Kidney (tissue), 14 donors: ENCODE data around the gene ITGA8. TPM values are rescaled to one million over a fixed set of nuclear protein-coding genes. Genes with fewer than 3 reads are reported as not detected.

ENCODE experiments used
- DNase-seq, 5 donors: peaks; one replicate each; pipeline ENCODE4 v3.0.0-alpha.2; 2013 to 2020
- FAIRE-seq: peaks from 2 replicates; lab custom pipeline; 2012; peaks lifted over from hg19 to GRCh38; lab: Jason Lieb, UNC
- H3K27ac ChIP-seq, 2 donors: one replicate each; pipeline ENCODE4 v1.7.0; 2013; ENCODE audit warnings: low read depth in 2 of 2, low read length in 2 of 2, inconsistent platforms in 1 of 2
- H3K27me3 ChIP-seq: one replicate; pipeline ENCODE4 v1.7.1; 2013; ENCODE audit warnings: low read length, inconsistent platforms; ENCODE audit not compliant: control insufficient read depth, insufficient read depth
- H3K36me3 ChIP-seq, 3 donors: one replicate each; pipeline versions ENCODE4 v1.7.0 to v1.7.1; 2013; ENCODE audit warnings: low read length in 3 of 3, control low read depth in 1 of 3, inconsistent platforms in 1 of 3; ENCODE audit not compliant: insufficient read depth in 3 of 3, control insufficient read depth in 2 of 3
- H3K4me1 ChIP-seq, 3 donors: one replicate each; pipeline versions ENCODE4 v1.7.0 to v1.7.1; 2013; ENCODE audit warnings: low read length in 3 of 3, inconsistent platforms in 1 of 3, low read depth in 1 of 3; ENCODE audit not compliant: control insufficient read depth in 2 of 3, insufficient read depth in 2 of 3
- H3K4me3 ChIP-seq, 3 donors: one replicate each; pipeline versions ENCODE4 v1.7.0 to v1.8.1; 2013; ENCODE audit warnings: low read length in 3 of 3, control low read depth in 1 of 3, inconsistent platforms in 1 of 3
- H3K9ac ChIP-seq, 3 donors: one replicate each; pipeline versions ENCODE4 v1.7.0 to v1.7.1; 2013; ENCODE audit warnings: low read length in 3 of 3, control low read depth in 1 of 3, inconsistent platforms in 1 of 3
- H3K9me3 ChIP-seq, 3 donors: one replicate each; pipeline versions ENCODE4 v1.7.0 to v1.7.1; 2013; ENCODE audit warnings: low read length in 3 of 3, control low read depth in 1 of 3, inconsistent platforms in 1 of 3; ENCODE audit not compliant: control insufficient read depth in 2 of 3, insufficient read depth in 1 of 3
- intact Hi-C: fragments of 100-400 bp; cut with DNase I; formaldehyde crosslinking; loops from one replicate; pipeline ENCODE4 v1.11.1; 2022
- polyA plus RNA-seq: library from polyadenylated mRNA; stranded (reverse); fragments of 350-450 nt; fragmentation: Illumina TruSeq; extraction: RNeasy Lipid Tissue Mini Kit (QIAGEN cat#74804); gene quantifications from one replicate; pipeline ENCODE4 v1.2.3, GENCODE V29; 2014; ENCODE audit warnings: low read depth, low replicate concordance; ENCODE audit not compliant: insufficient read depth
- total RNA-seq: library from RNA; stranded (reverse); fragmentation: NEBNext Ultra II Directional; extraction: Animal tissue kit (Norgen Biotek cat#: 25700); gene quantifications from one replicate; pipeline ENCODE4 v1.2.1, GENCODE V29; 2021
- TF ChIP-seq, protein P1 (sequence below): IDR thresholded peaks from 3 replicates; pipeline ENCODE4 v1.5.1; 2012; ENCODE audit warnings: mild to moderate bottlenecking, moderate library complexity, borderline replicate concordance; ENCODE audit not compliant: insufficient read depth; ENCODE audit errors: extremely low read depth
- donor health status: control.
- donor health status: control.
- donor health status: control.
- donor health status: control.
- donor health status: control.
- donor health status: DM: yes; HTN: yes; CAD: no.
- donor health status: Normal renal cell carcinoma (clear cell type).

ITGA8 gene
- total and polyA plus RNA-seq, 2 donors from 2014 or later = 10.8 to 22.1 TPM

DNA sequence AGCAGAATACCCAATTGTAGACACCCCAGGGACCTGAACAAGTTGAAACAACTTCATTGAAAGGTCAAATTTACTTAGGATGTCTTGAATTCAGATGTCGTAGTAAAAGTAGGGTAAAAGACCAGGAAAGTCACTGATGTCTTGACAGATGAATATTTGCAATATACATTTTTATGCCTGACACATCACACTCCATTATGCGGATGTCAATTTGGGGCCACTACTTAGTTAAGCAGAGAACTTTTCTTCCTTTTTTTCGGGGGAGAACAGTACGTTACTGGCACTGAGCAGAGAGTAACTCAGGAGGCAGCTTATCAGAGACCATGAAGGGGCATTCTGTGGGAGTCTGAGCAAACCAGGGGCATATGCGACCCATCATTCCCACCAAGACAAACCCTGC lies 4.9 kb downstream of the ITGA8 start:
- H3K4me3 ChIP-seq = no peak overlapping the region
- FAIRE-seq (no peak), DNase-seq (no peak)
- no peak overlapping the region for H3K9ac ChIP-seq
- H3K36me3 ChIP-seq = no peaks in the 10 kb centered on the region
- no peak overlapping the region for H3K27ac ChIP-seq
- intact Hi-C loops = no loop called here
- TF ChIP-seq, protein P1, sequence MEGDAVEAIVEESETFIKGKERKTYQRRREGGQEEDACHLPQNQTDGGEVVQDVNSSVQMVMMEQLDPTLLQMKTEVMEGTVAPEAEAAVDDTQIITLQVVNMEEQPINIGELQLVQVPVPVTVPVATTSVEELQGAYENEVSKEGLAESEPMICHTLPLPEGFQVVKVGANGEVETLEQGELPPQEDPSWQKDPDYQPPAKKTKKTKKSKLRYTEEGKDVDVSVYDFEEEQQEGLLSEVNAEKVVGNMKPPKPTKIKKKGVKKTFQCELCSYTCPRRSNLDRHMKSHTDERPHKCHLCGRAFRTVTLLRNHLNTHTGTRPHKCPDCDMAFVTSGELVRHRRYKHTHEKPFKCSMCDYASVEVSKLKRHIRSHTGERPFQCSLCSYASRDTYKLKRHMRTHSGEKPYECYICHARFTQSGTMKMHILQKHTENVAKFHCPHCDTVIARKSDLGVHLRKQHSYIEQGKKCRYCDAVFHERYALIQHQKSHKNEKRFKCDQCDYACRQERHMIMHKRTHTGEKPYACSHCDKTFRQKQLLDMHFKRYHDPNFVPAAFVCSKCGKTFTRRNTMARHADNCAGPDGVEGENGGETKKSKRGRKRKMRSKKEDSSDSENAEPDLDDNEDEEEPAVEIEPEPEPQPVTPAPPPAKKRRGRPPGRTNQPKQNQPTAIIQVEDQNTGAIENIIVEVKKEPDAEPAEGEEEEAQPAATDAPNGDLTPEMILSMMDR = no peak
- H3K4me1 ChIP-seq = peaks cover 0 to 2% (median 0%) of the 10 kb centered on the region in 3 donors
- no peaks in the 10 kb centered on the region for H3K9me3 ChIP-seq
- no peaks in the 10 kb centered on the region for H3K27me3 ChIP-seq

DNA sequence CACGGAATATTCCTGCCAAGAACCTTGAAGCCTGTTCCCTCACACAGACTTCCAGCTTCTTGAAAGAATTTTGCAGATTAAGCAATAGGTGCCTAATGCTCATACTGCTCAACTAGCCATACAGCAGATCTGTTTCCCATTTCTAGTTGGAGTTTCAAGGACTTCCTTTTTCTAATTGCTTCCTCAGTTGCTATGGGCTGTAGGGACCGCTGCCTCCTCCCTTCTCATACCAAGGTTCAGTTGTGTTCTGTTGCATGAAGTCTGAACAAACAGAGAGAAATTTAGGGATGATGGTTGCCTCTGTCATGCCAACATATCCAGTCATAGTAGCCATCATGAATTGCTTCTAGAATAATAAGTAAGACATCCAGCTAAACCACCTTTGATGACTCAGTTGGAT lies 6.8 kb downstream of the ITGA8 start:
- FAIRE-seq (no peak), DNase-seq (no peak)
- Histone ChIP-seq H3K9ac (no peak overlapping the region), H3K9me3 (no peaks in the 10 kb centered on the region), H3K4me3 (no peak overlapping the region), H3K27me3 (no peaks in the 10 kb centered on the region), H3K27ac (no peak overlapping the region), H3K4me1 (no peaks in the 10 kb centered on the region), H3K36me3 (no peaks in the 10 kb centered on the region)
- intact Hi-C loops = no loop called here
- TF ChIP-seq, protein P1 = no peak

DNA sequence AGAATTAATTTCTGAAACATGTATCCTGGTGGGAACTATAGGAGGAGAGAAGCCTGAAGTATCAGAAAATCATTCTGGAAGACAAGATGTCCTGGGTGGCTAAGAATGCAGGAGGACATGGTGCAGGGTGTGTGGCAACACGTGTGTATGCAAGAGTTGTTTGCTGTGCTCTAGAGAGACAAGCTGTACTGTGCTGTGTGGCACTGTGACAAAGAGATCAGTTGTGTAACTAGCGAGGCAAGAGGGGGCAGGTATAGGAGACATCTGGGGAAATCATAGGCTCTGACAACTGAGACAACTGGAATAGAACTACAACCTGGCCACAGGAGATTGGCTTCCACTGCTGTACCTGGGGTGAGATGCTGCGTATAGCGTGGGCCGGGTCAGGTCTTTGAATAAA lies 9.3 kb downstream of the ITGA8 start:
- no peaks in the 10 kb centered on the region for H3K27me3 ChIP-seq
- H3K36me3 ChIP-seq = no peaks in the 10 kb centered on the region
- no peak for FAIRE-seq
- peaks cover 0 to 3% (median 0%) of the 10 kb centered on the region in 3 donors for H3K9me3 ChIP-seq
- H3K4me3 ChIP-seq = no peak overlapping the region
- no peaks in the 10 kb centered on the region for H3K4me1 ChIP-seq
- intact Hi-C loops = no loop called here
- no peak overlapping the region for H3K27ac ChIP-seq
- DNase-seq = no peak
- no peak overlapping the region for H3K9ac ChIP-seq
- TF ChIP-seq, protein P1 = no peak

DNA sequence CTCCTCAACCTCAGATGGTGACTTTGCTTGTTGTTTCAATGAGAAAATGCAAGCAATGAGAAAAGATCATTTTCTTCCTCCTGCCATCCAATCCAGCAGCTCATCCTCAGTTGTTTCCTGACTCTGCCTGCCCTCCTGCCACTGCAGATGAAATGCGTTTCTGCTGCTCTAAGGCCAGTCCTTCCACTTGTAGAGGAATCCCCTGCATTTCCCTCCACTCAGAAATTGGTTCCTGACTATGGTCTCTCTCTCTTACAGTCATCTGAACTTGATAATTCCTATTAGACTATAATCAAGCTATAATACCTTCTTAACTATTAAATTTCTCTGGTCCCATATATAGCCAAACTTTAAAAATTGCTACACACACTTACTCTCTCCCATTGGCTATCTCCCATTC lies 14.4 kb downstream of the ITGA8 start:
- no peak overlapping the region for H3K27ac ChIP-seq
- TF ChIP-seq, protein P1 = no peak
- no peak overlapping the region for H3K4me3 ChIP-seq
- peaks cover 0 to 3% (median 0%) of the 10 kb centered on the region in 3 donors for H3K9me3 ChIP-seq
- H3K36me3 ChIP-seq = no peaks in the 10 kb centered on the region
- no peaks in the 10 kb centered on the region for H3K27me3 ChIP-seq
- DNase-seq (no peak), FAIRE-seq (no peak)
- intact Hi-C loops = no loop called here
- no peaks in the 10 kb centered on the region for H3K4me1 ChIP-seq
- no peak overlapping the region for H3K9ac ChIP-seq
